Measurements from ENCODE around the gene AARS2. TPM values are rescaled to one million over a fixed set of nuclear protein-coding genes. Genes with fewer than 3 reads are reported as not detected.

The AARS2 gene
- total RNA-seq, 1 experiment from 2014 or later: 11.6 TPM

GRCh38 chr6:44256775-44257024 is 56.4 kb downstream of the AARS2 start:
- Histone ChIP-seq H3K4me3 (peak overlapping the region; percentile 78), H3K9me2 (ENCODE audit: insufficient read depth) (no peaks in the 10 kb centered on the region), H3K4me2 (peak overlapping the region; percentile 98), H3K27ac (peak overlapping the region; percentile 36; the same call in 1 of the 2 replicates), H3K4me1 (replicated peaks; ENCODE audit: insufficient read depth) (peaks cover 18% of the 10 kb centered on the region; the same call in 1 of the 2 replicates), H3K27me3 (ENCODE audit: insufficient read depth, low read depth) (no peaks in the 10 kb centered on the region), H3F3A (ENCODE audit: insufficient read depth, low read depth) (peaks cover 60% of the 10 kb centered on the region), H3K9me3 (ENCODE audit: insufficient read depth, low read depth) (no peaks in the 10 kb centered on the region), H3K36me3 (ENCODE audit: low read depth) (peaks cover 28% of the 10 kb centered on the region), H3K79me2 (ENCODE audit: low read depth) (peaks cover 43% of the 10 kb centered on the region), H2AFZ (peak overlapping the region; percentile 78; the same call in 1 of the 2 replicates), H4K20me1 (ENCODE audit: insufficient read depth) (peaks cover 50% of the 10 kb centered on the region)
- ChIA-PET POLR2A (ENCODE audit: unreplicated experiment) (interaction anchor here (0.5 to 1.0 kb wide), 7 partner anchors 10 to 1324 kb away, joined by 3 to 17 read pairs (median 6); partner anchors contain the start of genes HSP90AB1, MRPL14 and TMEM63B), CTCF (interaction anchor here (0.6 to 1.0 kb wide), 5 partner anchors 19 to 129 kb away, joined by 3 to 14 read pairs (median 4); partner anchors contain the start of gene TMEM63B)
- DNase-seq: no peak
- TF ChIP-seq CTCF (conservative IDR thresholded peaks at IDR 0.05) (no peak), EZH2 (IDR thresholded peaks at IDR 0.05; ENCODE audit: low read depth) (no peak)
- intact Hi-C loops (cut with micrococcal nuclease; ENCODE audit: unreplicated experiment): loop anchor here (2.0 kb wide), 1 partner anchor 84 kb away; no protein-coding TSS in a partner anchor
- no TSS peak for BruUV-seq (replicated peaks)

GRCh38 chr6:44255871-44256774 is 57.0 kb downstream of the AARS2 start:
- Histone ChIP-seq H3K4me2 (peak overlapping the region; percentile 98), H4K20me1 (ENCODE audit: insufficient read depth) (peaks cover 55% of the 10 kb centered on the region), H3K4me3 (peak overlapping the region; percentile 78), H3K79me2 (ENCODE audit: low read depth) (peaks cover 49% of the 10 kb centered on the region), H3F3A (ENCODE audit: insufficient read depth, low read depth) (peaks cover 66% of the 10 kb centered on the region), H3K4me1 (replicated peaks; ENCODE audit: insufficient read depth) (peaks cover 24% of the 10 kb centered on the region; the same call in 1 of the 2 replicates), H3K27me3 (ENCODE audit: insufficient read depth, low read depth) (no peaks in the 10 kb centered on the region), H2AFZ (no peak overlapping the region), H3K9me3 (ENCODE audit: insufficient read depth, low read depth) (no peaks in the 10 kb centered on the region), H3K9me2 (ENCODE audit: insufficient read depth) (no peaks in the 10 kb centered on the region), H3K27ac (peak overlapping the region; percentile 36), H3K36me3 (ENCODE audit: low read depth) (peaks cover 33% of the 10 kb centered on the region)
- ChIA-PET CTCF (interaction anchor here (0.6 to 1.0 kb wide), 5 partner anchors 19 to 129 kb away, joined by 3 to 14 read pairs (median 4); partner anchors contain the start of gene TMEM63B), POLR2A (ENCODE audit: unreplicated experiment) (interaction anchor here (0.5 to 1.0 kb wide), 6 partner anchors 9 to 487 kb away, joined by 3 to 17 read pairs (median 6); partner anchors contain the start of gene HSP90AB1)
- DNase-seq: peak; percentile 16 to 40
- TSS peak; percentile 27 for BruUV-seq (replicated peaks)
- TF ChIP-seq CTCF (conservative IDR thresholded peaks at IDR 0.05): no peak
- TF ChIP-seq EZH2 (IDR thresholded peaks at IDR 0.05; ENCODE audit: low read depth): no peak
- intact Hi-C loops (cut with micrococcal nuclease; ENCODE audit: unreplicated experiment): loop anchor here (2.0 kb wide), 1 partner anchor 83 kb away; no protein-coding TSS in a partner anchor

GRCh38 chr6:44255105-44255808 is 57.9 kb downstream of the AARS2 start:
- Histone ChIP-seq H3K9me3 (ENCODE audit: insufficient read depth, low read depth) (no peaks in the 10 kb centered on the region), H3K4me1 (replicated peaks; ENCODE audit: insufficient read depth) (peaks cover 33% of the 10 kb centered on the region; the same call in 1 of the 2 replicates), H2AFZ (no peak overlapping the region), H3K27me3 (ENCODE audit: insufficient read depth, low read depth) (no peaks in the 10 kb centered on the region), H3K4me2 (peak overlapping the region; percentile 98), H3K79me2 (ENCODE audit: low read depth) (peaks cover 58% of the 10 kb centered on the region), H3K36me3 (ENCODE audit: low read depth) (peaks cover 42% of the 10 kb centered on the region), H3K9me2 (ENCODE audit: insufficient read depth) (no peaks in the 10 kb centered on the region), H3F3A (ENCODE audit: insufficient read depth, low read depth) (peaks cover 74% of the 10 kb centered on the region), H4K20me1 (ENCODE audit: insufficient read depth) (peaks cover 64% of the 10 kb centered on the region), H3K27ac (peak overlapping the region; percentile 36), H3K4me3 (peak overlapping the region; percentile 78; the same call in 1 of the 2 replicates)
- intact Hi-C loops (cut with micrococcal nuclease; ENCODE audit: unreplicated experiment): no loop called here
- DNase-seq: peak; percentile 20 to 55
- TF ChIP-seq EZH2 (IDR thresholded peaks at IDR 0.05; ENCODE audit: low read depth) (no peak), CTCF (conservative IDR thresholded peaks at IDR 0.05) (no peak)
- BruUV-seq (replicated peaks): no TSS peak
- CTCF ChIA-PET: no interaction called here
- POLR2A ChIA-PET (ENCODE audit: unreplicated experiment): interaction anchor here (0.5 to 0.8 kb wide), 2 partner anchors 9 to 625 kb away, joined by 3 to 4 read pairs; no protein-coding TSS in a partner anchor
